ENCODE measurements around the gene DSG2. TPM values are rescaled to one million over a fixed set of nuclear protein-coding genes. Genes with fewer than 3 reads are reported as not detected.

DSG2 gene
- total RNA-seq, 4 donors from 2014 or later = 7.3 to 18.8 (median 9.7) TPM

- 80 to 87% methylated on average over 7 of the region's 7 CpGs for WGBS, 2 donors
- no peaks in the 10 kb centered on the region for H3K9me3 ChIP-seq
- H3K4me3 ChIP-seq = no peak overlapping the region
- H3K27me3 ChIP-seq = no peaks in the 10 kb centered on the region
- peaks cover 0 to 17% (median 0%) of the 10 kb centered on the region in 3 donors for H3K36me3 ChIP-seq
- TF ChIP-seq CTCF (IDR thresholded peaks at IDR 0.05) = no peak
- no peak overlapping the region for H3K27ac ChIP-seq
- intact Hi-C loops (cut with DNase I) = no loop called here
- no peaks in the 10 kb centered on the region for H3K4me1 ChIP-seq
- no peak for DNase-seq
Observed at GRCh38 chr18:31526374-31526773, 28.4 kb downstream of the DSG2 start.

GRCh38 chr18:31533236-31533635 lies 35.3 kb downstream of the DSG2 start:
- H3K4me1 ChIP-seq = no peaks in the 10 kb centered on the region
- TF ChIP-seq POLR2A (IDR thresholded peaks at IDR 0.05) = no peak
- 75 to 100% methylated on average over 1 of the region's 1 CpG for WGBS, 2 donors
- intact Hi-C loops (cut with DNase I) = no loop called here
- peaks cover 0 to 22% (median 0%) of the 10 kb centered on the region in 3 donors for H3K36me3 ChIP-seq
- H3K27me3 ChIP-seq = no peaks in the 10 kb centered on the region
- no peak overlapping the region for H3K4me3 ChIP-seq
- no peak overlapping the region for H3K27ac ChIP-seq
- H3K9me3 ChIP-seq = no peaks in the 10 kb centered on the region
- DNase-seq = no peak

GRCh38 chr18:31538837-31539236 lies 40.9 kb downstream of the DSG2 start:
- Histone ChIP-seq H3K27me3 (no peaks in the 10 kb centered on the region), H3K27ac (no peak overlapping the region), H3K36me3 (peaks cover 0 to 62% (median 0%) of the 10 kb centered on the region in 3 donors), H3K4me1 (no peaks in the 10 kb centered on the region), H3K4me3 (no peak overlapping the region), H3K9me3 (no peaks in the 10 kb centered on the region)
- WGBS, 2 donors = 90 to 95% methylated on average over 3 of the region's 3 CpGs
- TF ChIP-seq CTCF (IDR thresholded peaks at IDR 0.05) (no peak), POLR2A (IDR thresholded peaks at IDR 0.05) (no peak)
- DNase-seq = no peak
- intact Hi-C loops (cut with DNase I) = no loop called here

- Histone ChIP-seq H3K4me1 (no peaks in the 10 kb centered on the region), H3K9me3 (no peaks in the 10 kb centered on the region), H3K36me3 (peaks cover 0 to 26% (median 0%) of the 10 kb centered on the region in 3 donors), H3K27me3 (no peaks in the 10 kb centered on the region), H3K4me3 (no peak overlapping the region), H3K27ac (no peak overlapping the region)
- WGBS, 2 donors = 72 to 83% methylated on average over 2 of the region's 2 CpGs
- TF ChIP-seq POLR2A (IDR thresholded peaks at IDR 0.05) (no peak), CTCF (IDR thresholded peaks at IDR 0.05) (no peak)
- DNase-seq = no peak
- intact Hi-C loops (cut with DNase I) = no loop called here
Observed at GRCh38 chr18:31546476-31546875, 48.5 kb downstream of the DSG2 start.

- peaks cover 0 to 11% (median 0%) of the 10 kb centered on the region in 3 donors for H3K36me3 ChIP-seq
- no peaks in the 10 kb centered on the region for H3K9me3 ChIP-seq
- 84 to 89% methylated on average over 2 of the region's 2 CpGs for WGBS, 2 donors
- no peak overlapping the region for H3K27ac ChIP-seq
- H3K4me1 ChIP-seq = no peaks in the 10 kb centered on the region
- no peak for DNase-seq
- intact Hi-C loops (cut with DNase I) = no loop called here
- no peak overlapping the region for H3K4me3 ChIP-seq
- TF ChIP-seq POLR2A (IDR thresholded peaks at IDR 0.05) (no peak), CTCF (IDR thresholded peaks at IDR 0.05) (no peak)
- H3K27me3 ChIP-seq = no peaks in the 10 kb centered on the region
Observed at GRCh38 chr18:31548853-31549252, 50.9 kb downstream of the DSG2 start.

GRCh38 chr18:31549416-31549815 lies 51.4 kb downstream of the DSG2 start:
- Histone ChIP-seq H3K4me3 (no peak overlapping the region), H3K27me3 (no peaks in the 10 kb centered on the region), H3K4me1 (no peaks in the 10 kb centered on the region), H3K27ac (no peak overlapping the region), H3K9me3 (no peaks in the 10 kb centered on the region), H3K36me3 (peaks cover 0 to 11% (median 0%) of the 10 kb centered on the region in 3 donors)
- intact Hi-C loops (cut with DNase I) = no loop called here
- DNase-seq = no peak
- WGBS, 2 donors = 87 to 88% methylated on average over 4 of the region's 4 CpGs
- TF ChIP-seq POLR2A (IDR thresholded peaks at IDR 0.05) = no peak
